Parathyroid adenoma (tissue), 2 donors: Measurements from ENCODE around the gene PRM1.

Experiments used
- H2AFZ ChIP-seq: fragments of 300-600 bp; sonication (generic); one replicate; pipeline ENCODE4 v1.7.0; 2017; ENCODE audit warnings: antibody characterized with exemption, mild to moderate bottlenecking
- H3K27ac ChIP-seq: fragments of 300-600 bp; sonication (generic); one replicate; pipeline ENCODE4 v1.7.0; 2017
- H3K27me3 ChIP-seq: fragments of 300-600 bp; sonication (generic); one replicate; pipeline ENCODE4 v1.7.0; 2017; ENCODE audit warnings: low read length; ENCODE audit not compliant: control insufficient read depth, insufficient read depth
- H3K36me3 ChIP-seq: fragments of 300-600 bp; sonication (generic); one replicate; pipeline ENCODE4 v1.7.0; 2017; ENCODE audit warnings: low read length; ENCODE audit not compliant: control insufficient read depth, insufficient read depth
- H3K4me1 ChIP-seq: fragments of 300-600 bp; sonication (generic); one replicate; pipeline ENCODE4 v1.7.0; 2017; ENCODE audit warnings: control low read depth
- H3K4me2 ChIP-seq: fragments of 300-600 bp; sonication (generic); one replicate; pipeline ENCODE4 v1.7.0; 2017; ENCODE audit warnings: low read length
- H3K4me3 ChIP-seq: fragments of 300-600 bp; sonication (generic); one replicate; pipeline ENCODE4 v1.7.0; 2017; ENCODE audit warnings: low read depth, low read length
- H3K79me2 ChIP-seq: fragments of 300-600 bp; sonication (generic); one replicate; pipeline ENCODE4 v1.7.0; 2017; ENCODE audit warnings: control low read depth
- H3K9ac ChIP-seq: fragments of 300-600 bp; sonication (generic); one replicate; pipeline ENCODE4 v1.7.0; 2017; ENCODE audit warnings: mild to moderate bottlenecking
- H3K9me3 ChIP-seq: fragments of 300-600 bp; sonication (generic); one replicate; pipeline ENCODE4 v1.7.0; 2017; ENCODE audit warnings: low read length; ENCODE audit not compliant: control insufficient read depth
- TF ChIP-seq, protein P1 (sequence below): fragments of 300-600 bp; sonication (generic); IDR thresholded peaks from one replicate; pipeline ENCODE4 v1.7.0; 2017; ENCODE audit warnings: antibody characterized with exemption, mild to moderate bottlenecking
- donor health status: primary hyperparathyroidism.

The PRM1 gene

DNA sequence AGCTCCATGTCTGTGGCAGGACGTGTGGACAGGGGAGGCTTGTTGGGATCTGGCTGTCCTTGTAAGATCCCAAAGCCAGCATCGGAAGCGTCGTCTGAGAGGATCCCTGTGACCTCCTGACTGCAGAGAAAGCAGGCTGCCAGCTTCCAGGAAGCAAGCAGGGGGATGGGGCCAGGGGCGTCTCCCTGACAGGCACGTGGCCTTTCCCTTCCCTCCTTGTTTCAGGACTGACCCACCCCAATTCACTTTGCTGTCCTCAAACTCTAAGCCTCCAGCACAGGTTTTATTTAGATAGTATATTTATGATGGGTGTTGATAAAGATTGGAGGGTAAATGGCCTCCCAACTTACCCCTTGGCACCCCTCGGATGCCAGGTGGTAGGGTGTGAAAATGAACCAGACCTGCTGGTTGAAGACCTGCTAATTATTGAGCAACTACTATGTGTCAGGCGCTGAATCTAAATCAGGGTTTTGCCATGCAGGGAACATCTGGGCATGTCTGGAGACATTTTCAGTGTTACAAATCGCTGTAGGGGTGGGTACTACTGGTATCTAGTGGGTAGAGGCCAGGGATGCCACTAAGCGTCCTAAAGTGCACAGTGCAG is 49.7 kb downstream of the PRM1 start:
- Histone ChIP-seq H3K79me2 (no peaks in the 10 kb centered on the region), H3K36me3 (no peaks in the 10 kb centered on the region), H3K4me1 (no peaks in the 10 kb centered on the region), H3K27me3 (no peaks in the 10 kb centered on the region), H3K4me2 (no peak overlapping the region), H3K9me3 (no peaks in the 10 kb centered on the region), H2AFZ (no peak overlapping the region), H3K27ac (no peak overlapping the region), H3K4me3 (no peak overlapping the region), H3K9ac (no peak overlapping the region)
- TF ChIP-seq, protein P1, sequence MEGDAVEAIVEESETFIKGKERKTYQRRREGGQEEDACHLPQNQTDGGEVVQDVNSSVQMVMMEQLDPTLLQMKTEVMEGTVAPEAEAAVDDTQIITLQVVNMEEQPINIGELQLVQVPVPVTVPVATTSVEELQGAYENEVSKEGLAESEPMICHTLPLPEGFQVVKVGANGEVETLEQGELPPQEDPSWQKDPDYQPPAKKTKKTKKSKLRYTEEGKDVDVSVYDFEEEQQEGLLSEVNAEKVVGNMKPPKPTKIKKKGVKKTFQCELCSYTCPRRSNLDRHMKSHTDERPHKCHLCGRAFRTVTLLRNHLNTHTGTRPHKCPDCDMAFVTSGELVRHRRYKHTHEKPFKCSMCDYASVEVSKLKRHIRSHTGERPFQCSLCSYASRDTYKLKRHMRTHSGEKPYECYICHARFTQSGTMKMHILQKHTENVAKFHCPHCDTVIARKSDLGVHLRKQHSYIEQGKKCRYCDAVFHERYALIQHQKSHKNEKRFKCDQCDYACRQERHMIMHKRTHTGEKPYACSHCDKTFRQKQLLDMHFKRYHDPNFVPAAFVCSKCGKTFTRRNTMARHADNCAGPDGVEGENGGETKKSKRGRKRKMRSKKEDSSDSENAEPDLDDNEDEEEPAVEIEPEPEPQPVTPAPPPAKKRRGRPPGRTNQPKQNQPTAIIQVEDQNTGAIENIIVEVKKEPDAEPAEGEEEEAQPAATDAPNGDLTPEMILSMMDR = no peak
